IMR-90 (cell line): ENCODE data around the gene ZNF625. TPM values are rescaled to one million over a fixed set of nuclear protein-coding genes. Genes with fewer than 3 reads are reported as not detected.

ENCODE experiments used
- ATAC-seq: fragments of 200-7000 bp; cut with Tn5 transposase; 2 replicates; pipeline ENCODE4 v1.9.1; 2020; ENCODE audit warnings: low read depth, mild to moderate bottlenecking, moderate library complexity
- BruUV-seq: library from RNA; stranded (reverse); fragments of 400-500 nt; replicated peaks from 2 replicates; lab custom pipeline; 2021; lab: Mats Ljungman, UMichigan
- CTCF ChIA-PET: fragments of 300-600 bp; formaldehyde crosslinking; extraction: SDS; loops from one replicate; lab custom pipeline; 2021; ENCODE audit warnings: antibody characterized with exemption; lab: Yijun Ruan, JAX
- POLR2A ChIA-PET: fragments of 300-600 bp; sonication (Branson Sonifier 250); formaldehyde crosslinking; loops from one replicate; lab custom pipeline; 2022; ENCODE audit warnings: antibody characterized with exemption; ENCODE audit not compliant: unreplicated experiment; lab: Charles Lee
- DNase-seq: peaks from one replicate; pipeline ENCODE4 v3.0.0; 2013
- H2AFZ ChIP-seq: replicated peaks from 2 replicates; pipeline ENCODE3; 2013; ENCODE audit warnings: low read length, mild to moderate bottlenecking; ENCODE audit not compliant: poor library complexity
- H2AK5ac ChIP-seq: 2 replicates; pipeline ENCODE4 v1.6.1; 2013; ENCODE audit warnings: low read depth, low read length, inconsistent platforms
- H2AK9ac ChIP-seq: replicated peaks from 2 replicates; pipeline ENCODE3; 2013; ENCODE audit warnings: mild to moderate bottlenecking, low read depth, low read length, moderate library complexity; ENCODE audit not compliant: poor library complexity
- H2BK120ac ChIP-seq: 2 replicates; pipeline ENCODE4 v1.6.1; 2013; ENCODE audit warnings: low read depth, low read length, inconsistent platforms
- H2BK15ac ChIP-seq: 3 replicates; pipeline ENCODE4 v1.6.1; 2013; ENCODE audit warnings: low read depth, low read length, inconsistent platforms
- H2BK20ac ChIP-seq: 2 replicates; pipeline ENCODE4 v1.6.1; 2013; ENCODE audit warnings: low read depth, mild to moderate bottlenecking, inconsistent platforms, low read length, moderate library complexity
- H2BK5ac ChIP-seq: 2 replicates; pipeline ENCODE4 v1.6.1; 2013; ENCODE audit warnings: mild to moderate bottlenecking, low read depth, low read length, inconsistent platforms; ENCODE audit not compliant: poor library complexity, severe bottlenecking
- H3K14ac ChIP-seq: replicated peaks from 2 replicates; pipeline ENCODE4 v1.6.1; 2013; ENCODE audit warnings: low read depth, low read length, inconsistent platforms
- H3K18ac ChIP-seq: 2 replicates; pipeline ENCODE4 v1.6.1; 2013; ENCODE audit warnings: low read depth, low read length, control low read depth
- H3K23ac ChIP-seq: 2 replicates; pipeline ENCODE4 v1.6.1; 2013; ENCODE audit warnings: low read depth, low read length, inconsistent platforms
- H3K27ac ChIP-seq: 2 replicates; pipeline ENCODE4 v1.5.1; 2013; ENCODE audit warnings: mild to moderate bottlenecking, control low read depth, low read length; ENCODE audit not compliant: insufficient read depth
- H3K27me3 ChIP-seq: 2 replicates; pipeline ENCODE4 v1.6.1; 2013; ENCODE audit warnings: low read length; ENCODE audit not compliant: control insufficient read depth, insufficient read depth
- H3K36me3 ChIP-seq: 2 replicates; pipeline ENCODE4 v1.6.1; 2013; ENCODE audit warnings: low read length, mixed read lengths; ENCODE audit not compliant: control insufficient read depth, insufficient read depth
- H3K4ac ChIP-seq: 2 replicates; pipeline ENCODE4 v1.6.1; 2013; ENCODE audit warnings: low read depth, low read length, inconsistent platforms
- H3K4me1 ChIP-seq: 2 replicates; pipeline ENCODE4 v1.6.1; 2013; ENCODE audit warnings: low read length, mixed read lengths; ENCODE audit not compliant: control insufficient read depth, insufficient read depth
- H3K4me2 ChIP-seq: 2 replicates; pipeline ENCODE4 v1.6.1; 2013; ENCODE audit warnings: low read depth, mild to moderate bottlenecking, control low read depth, low read length, moderate library complexity
- H3K4me3 ChIP-seq: 2 replicates; pipeline ENCODE4 v1.5.1; 2013; ENCODE audit warnings: low read depth, mild to moderate bottlenecking, control low read depth, low read length, moderate library complexity; ENCODE audit not compliant: insufficient read depth
- H3K56ac ChIP-seq: 2 replicates; pipeline ENCODE4 v1.6.1; 2013; ENCODE audit warnings: low read length, inconsistent platforms; ENCODE audit not compliant: insufficient read depth; ENCODE audit errors: extremely low read depth
- H3K79me1 ChIP-seq, 2 experiments: 2 replicates each; pipeline ENCODE4 v1.6.1; 2013; ENCODE audit warnings: low read length in 2 of 2, inconsistent platforms in 1 of 2, low read depth in 1 of 2
- H3K9ac ChIP-seq: 2 replicates; pipeline ENCODE4 v1.6.1; 2013; ENCODE audit warnings: low read depth, low read length, control low read depth
- H3K9me1 ChIP-seq: 2 replicates; pipeline ENCODE4 v1.6.1; 2013; ENCODE audit warnings: low read length, inconsistent platforms; ENCODE audit not compliant: insufficient read depth
- H3K9me3 ChIP-seq: 2 replicates; pipeline ENCODE4 v1.6.1; 2013; ENCODE audit warnings: low read length; ENCODE audit not compliant: control insufficient read depth, insufficient read depth
- H4K20me1 ChIP-seq: 2 replicates; pipeline ENCODE4 v1.6.1; 2013; ENCODE audit warnings: low read length, inconsistent platforms; ENCODE audit not compliant: insufficient read depth
- H4K5ac ChIP-seq: 2 replicates; pipeline ENCODE4 v1.6.1; 2013; ENCODE audit warnings: mild to moderate bottlenecking, low read depth, low read length, control low read depth
- H4K8ac ChIP-seq, 2 experiments: 2 replicates each; pipeline ENCODE4 v1.6.1; 2013; ENCODE audit warnings: low read depth in 2 of 2, low read length in 2 of 2, control low read depth in 1 of 2, inconsistent platforms in 1 of 2
- H4K91ac ChIP-seq: 2 replicates; pipeline ENCODE4 v1.6.1; 2013; ENCODE audit warnings: low read depth, low read length, inconsistent platforms; ENCODE audit not compliant: insufficient read depth
- BHLHE40 ChIP-seq: fragments of 150-350 bp; IDR thresholded peaks from 2 replicates; pipeline ENCODE4 v1.6.1; 2016; ENCODE audit warnings: mild to moderate bottlenecking, low read depth, low read length
- MXI1 ChIP-seq: IDR thresholded peaks from 2 replicates; pipeline ENCODE4 v1.6.1; 2012; ENCODE audit warnings: low read depth, mild to moderate bottlenecking, low read length, moderate library complexity, borderline replicate concordance
- WGBS, 2 experiments: methylation state at CpG; one replicate each; pipeline versions ENCODE4 v1.1.5 to v1.1.7; 2013; ENCODE audit warnings: missing lambda C conversion rate in 2 of 2; ENCODE audit not compliant: insufficient read length in 1 of 2; ENCODE audit errors: extremely low coverage in 2 of 2; 5-methylcytosine and 5-hydroxymethylcytosine counted together
- dilution Hi-C: fragments of 300-500 bp; cut with HindIII; formaldehyde crosslinking; loops from one replicate; pipeline ENCODE4 v1.14.3; 2018; ENCODE audit warnings: low sequenced_read_pairs; ENCODE audit not compliant: unreplicated experiment
- in situ Hi-C: fragments of 300-500 bp; cut with MboI; formaldehyde crosslinking; loops from 3 replicates; pipeline ENCODE4 v1.14.3; 2019; ENCODE audit warnings: low sequenced_read_pairs, inconsistent platforms, mixed read lengths
- intact Hi-C: fragments of 100-400 bp; cut with micrococcal nuclease; formaldehyde crosslinking; loops from 2 replicates; pipeline ENCODE4 v1.10.0; 2022
- polyA plus RNA-seq, 3 experiments: library from polyadenylated mRNA; depleted of rRNA; stranded (reverse); fragments of >200 nt; gene quantifications; 2 replicates each; pipeline ENCODE4 v1.2.3, GENCODE V29; 2012; ENCODE audit warnings: low replicate concordance in 1 of 3
- total RNA-seq: library from RNA; depleted of rRNA; stranded (reverse); fragments of >200 nt; gene quantifications from 2 replicates; pipeline ENCODE4 v1.2.3, GENCODE V29; 2012

Gene ZNF625
- total and polyA plus RNA-seq, 2 of the 4 experiments (the other 2 are of a cell fraction), result 2.5 to 16.7 TPM

GRCh38 chr19:12155324-12155860 is 1.1 kb downstream of the ZNF625 start:
- TF ChIP-seq MXI1 (no peak), BHLHE40 (no peak)
- H3K36me3 ChIP-seq, result peaks cover 11% of the 10 kb centered on the region
- dilution Hi-C loops (no loop called here), intact Hi-C loops (loop anchor here (5.0 kb wide), 1 partner anchor 212 kb away; the partner anchor contains the start of gene ZNF442), in situ Hi-C loops (no loop called here)
- POLR2A ChIA-PET, result no interaction called here
- H4K8ac ChIP-seq, result no peak overlapping the region; a peak in 1 of 4 replicates
- H3K9ac ChIP-seq, result peak overlapping the region; percentile 69
- H2BK15ac ChIP-seq, result no peak overlapping the region
- no peak overlapping the region for H4K91ac ChIP-seq
- H3K4me1 ChIP-seq, result peaks cover 3% of the 10 kb centered on the region
- H2AFZ ChIP-seq, result peak overlapping the region; percentile 55
- H4K5ac ChIP-seq, result no peak overlapping the region
- no peak for ATAC-seq
- 0 out of 2 replicates have a peak overlapping the region, but pooled peaks have one; percentile 11 for H3K27ac ChIP-seq
- WGBS, 2 experiments, result 11% methylated on average over 9 of the region's 11 CpGs; no CpG with 5 or more reads in 1 of the 2 experiments
- H3K9me3 ChIP-seq, result peaks cover 2% of the 10 kb centered on the region; the same call in 1 of the 2 replicates
- no peak overlapping the region for H3K18ac ChIP-seq
- H3K4ac ChIP-seq, result no peak overlapping the region
- H3K79me1 ChIP-seq, result peaks cover 13 to 34% of the 10 kb centered on the region in 2 experiments
- H3K23ac ChIP-seq, result peak overlapping the region; percentile 77; the same call in 1 of the 2 replicates
- H3K9me1 ChIP-seq, result no peaks in the 10 kb centered on the region
- no peaks in the 10 kb centered on the region for H3K27me3 ChIP-seq
- H3K14ac ChIP-seq, result peak overlapping the region; percentile 70; the same call in 1 of the 2 replicates
- H2BK5ac ChIP-seq, result no peak overlapping the region
- H3K56ac ChIP-seq, result no peak overlapping the region
- H3K4me2 ChIP-seq, result peak overlapping the region; percentile 100
- peaks cover 4% of the 10 kb centered on the region; the same call in 1 of the 2 replicates for H4K20me1 ChIP-seq
- no TSS peak for BruUV-seq
- CTCF ChIA-PET, result no interaction called here
- H2BK20ac ChIP-seq, result no peak overlapping the region
- 0 out of 2 replicates have a peak overlapping the region, but pooled peaks have one; percentile 14 for H2AK5ac ChIP-seq
- DNase-seq, result no peak
- no peak overlapping the region for H2BK120ac ChIP-seq
- H2AK9ac ChIP-seq, result peak overlapping the region; percentile 33
- peak overlapping the region; percentile 62 for H3K4me3 ChIP-seq
